ENCODE data around the gene FOSL2. TPM values are rescaled to one million over a fixed set of nuclear protein-coding genes. Genes with fewer than 3 reads are reported as not detected.

The FOSL2 gene
- total and polyA plus RNA-seq, 2 donors (not counting 1 experiment from before 2014, with no cell fraction given): 2.5 to 37.7 TPM

DNA sequence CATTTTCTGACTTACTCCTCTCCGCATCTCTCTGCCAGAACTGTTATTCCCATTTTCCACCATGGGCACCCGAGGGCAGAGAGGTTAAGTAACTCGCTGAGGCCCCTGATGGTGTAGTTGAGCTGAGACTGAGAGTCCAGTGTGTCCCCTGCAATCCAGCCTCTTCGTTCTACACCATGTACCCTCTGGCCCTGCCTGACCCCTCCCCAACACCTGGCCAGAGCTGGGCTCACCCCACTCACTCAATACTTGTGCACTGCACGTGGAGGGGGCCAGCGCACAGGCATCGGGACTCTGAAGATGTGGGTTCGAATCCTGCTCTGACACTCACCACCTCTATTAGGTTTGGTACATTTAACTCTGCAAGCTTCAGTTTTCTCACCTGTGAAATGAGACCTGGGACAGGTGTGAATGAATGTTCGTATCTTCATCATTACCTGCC is 24.3 kb upstream of the FOSL2 start:
- H3K9me3 ChIP-seq (ENCODE audit: control extremely low read depth in 1 of 3, control insufficient read depth in 2 of 3, insufficient read depth in 1 of 3, low read length in 2 of 3): no peaks in the 10 kb centered on the region
- Mint-ChIP-seq H3K9me3 (ENCODE audit: insufficient read depth) (no peaks in the 10 kb centered on the region), H3K27me3 (peaks cover 18% of the 10 kb centered on the region), H3K4me1 (peaks cover 9% of the 10 kb centered on the region), H3K27ac (no peak overlapping the region), H3K4me3 (no peak overlapping the region)
- peaks cover 4 to 9% of the 10 kb centered on the region in 2 donors for H3K4me1 ChIP-seq (ENCODE audit: control insufficient read depth in 2 of 2, insufficient read depth in 2 of 2, low read length in 2 of 2)
- CTCF ChIA-PET: no interaction called here
- no peak overlapping the region for H3K4me2 ChIP-seq (replicated peaks; ENCODE audit: low read depth, low read length, poor library complexity, severe bottlenecking)
- no peak overlapping the region for H3K9ac ChIP-seq (ENCODE audit: low read length)
- POLR2A ChIA-PET: interaction anchor here (0.7 kb wide), 1 partner anchor 9 kb away, joined by 3 read pairs; no protein-coding TSS in a partner anchor
- no peaks in the 10 kb centered on the region for H4K20me1 ChIP-seq (ENCODE audit: control insufficient read depth, insufficient read depth, low read length, poor library complexity, severe bottlenecking)
- no peak overlapping the region for H3K4me3 ChIP-seq (ENCODE audit: control extremely low read depth in 1 of 5, extremely low read depth in 1 of 5, insufficient read depth in 1 of 5, low read depth in 2 of 5, low read length in 4 of 5)
- no peaks in the 10 kb centered on the region for H3K27me3 ChIP-seq (replicated peaks in 1 of 4; ENCODE audit: control extremely low read depth in 1 of 4, control insufficient read depth in 3 of 4, insufficient read depth in 4 of 4, low read length in 3 of 4)
- H2AFZ ChIP-seq (ENCODE audit: insufficient read depth, low read depth, low read length, poor library complexity, severe bottlenecking): no peak overlapping the region
- H3K36me3 ChIP-seq (replicated peaks in 1 of 2; ENCODE audit: control extremely low read depth in 1 of 2, control insufficient read depth in 1 of 2, extremely low read depth in 1 of 2, insufficient read depth in 2 of 2, low read length in 1 of 2): no peaks in the 10 kb centered on the region
- no peak overlapping the region for H3K27ac ChIP-seq (ENCODE audit: low read length in 2 of 2)
- ATAC-seq (ENCODE audit: low read depth) (no peak), DNase-seq (no peak)
- 93% methylated on average over 6 of the region's 9 CpGs for WGBS (ENCODE audit: insufficient coverage)
- TF ChIP-seq, protein P1, sequence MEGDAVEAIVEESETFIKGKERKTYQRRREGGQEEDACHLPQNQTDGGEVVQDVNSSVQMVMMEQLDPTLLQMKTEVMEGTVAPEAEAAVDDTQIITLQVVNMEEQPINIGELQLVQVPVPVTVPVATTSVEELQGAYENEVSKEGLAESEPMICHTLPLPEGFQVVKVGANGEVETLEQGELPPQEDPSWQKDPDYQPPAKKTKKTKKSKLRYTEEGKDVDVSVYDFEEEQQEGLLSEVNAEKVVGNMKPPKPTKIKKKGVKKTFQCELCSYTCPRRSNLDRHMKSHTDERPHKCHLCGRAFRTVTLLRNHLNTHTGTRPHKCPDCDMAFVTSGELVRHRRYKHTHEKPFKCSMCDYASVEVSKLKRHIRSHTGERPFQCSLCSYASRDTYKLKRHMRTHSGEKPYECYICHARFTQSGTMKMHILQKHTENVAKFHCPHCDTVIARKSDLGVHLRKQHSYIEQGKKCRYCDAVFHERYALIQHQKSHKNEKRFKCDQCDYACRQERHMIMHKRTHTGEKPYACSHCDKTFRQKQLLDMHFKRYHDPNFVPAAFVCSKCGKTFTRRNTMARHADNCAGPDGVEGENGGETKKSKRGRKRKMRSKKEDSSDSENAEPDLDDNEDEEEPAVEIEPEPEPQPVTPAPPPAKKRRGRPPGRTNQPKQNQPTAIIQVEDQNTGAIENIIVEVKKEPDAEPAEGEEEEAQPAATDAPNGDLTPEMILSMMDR (IDR thresholded peaks at IDR 0.05): no peak
- no peak for TF ChIP-seq EZH2 (IDR thresholded peaks at IDR 0.05; ENCODE audit: borderline replicate concordance, insufficient read depth, low read depth, low read length, poor library complexity, severe bottlenecking)
- intact Hi-C loops (cut with micrococcal nuclease): no loop called here
- H3K79me2 ChIP-seq (ENCODE audit: control insufficient read depth, insufficient read depth, low read length): no peaks in the 10 kb centered on the region

GRCh38 chr2:28369358-28369757 is 23.3 kb upstream of the FOSL2 start:
- Histone ChIP-seq H3K27ac (ENCODE audit: low read length in 2 of 2) (no peak overlapping the region), H4K20me1 (ENCODE audit: control insufficient read depth, insufficient read depth, low read length, poor library complexity, severe bottlenecking) (no peaks in the 10 kb centered on the region), H3K4me3 (ENCODE audit: control extremely low read depth in 1 of 5, extremely low read depth in 1 of 5, insufficient read depth in 1 of 5, low read depth in 2 of 5, low read length in 4 of 5) (no peak overlapping the region), H3K4me1 (ENCODE audit: control insufficient read depth in 2 of 2, insufficient read depth in 2 of 2, low read length in 2 of 2) (peaks cover 4 to 9% of the 10 kb centered on the region in 2 donors), H3K4me2 (replicated peaks; ENCODE audit: low read depth, low read length, poor library complexity, severe bottlenecking) (no peak overlapping the region), H3K79me2 (ENCODE audit: control insufficient read depth, insufficient read depth, low read length) (no peaks in the 10 kb centered on the region), H3K9me3 (ENCODE audit: control extremely low read depth in 1 of 3, control insufficient read depth in 2 of 3, insufficient read depth in 1 of 3, low read length in 2 of 3) (no peaks in the 10 kb centered on the region), H3K36me3 (replicated peaks in 1 of 2; ENCODE audit: control extremely low read depth in 1 of 2, control insufficient read depth in 1 of 2, extremely low read depth in 1 of 2, insufficient read depth in 2 of 2, low read length in 1 of 2) (no peaks in the 10 kb centered on the region), H3K27me3 (replicated peaks in 1 of 4; ENCODE audit: control extremely low read depth in 1 of 4, control insufficient read depth in 3 of 4, insufficient read depth in 4 of 4, low read length in 3 of 4) (no peaks in the 10 kb centered on the region), H3K9ac (ENCODE audit: low read length) (no peak overlapping the region), H2AFZ (ENCODE audit: insufficient read depth, low read depth, low read length, poor library complexity, severe bottlenecking) (no peak overlapping the region)
- Mint-ChIP-seq H3K27me3 (peaks cover 22% of the 10 kb centered on the region), H3K9me3 (ENCODE audit: insufficient read depth) (no peaks in the 10 kb centered on the region), H3K4me3 (no peak overlapping the region), H3K27ac (no peak overlapping the region), H3K4me1 (peaks cover 9% of the 10 kb centered on the region)
- CTCF ChIA-PET: interaction anchor here (1.2 kb wide), 1 partner anchor 27 kb away, joined by 3 read pairs; no protein-coding TSS in a partner anchor
- WGBS (ENCODE audit: insufficient coverage): 71% methylated on average over 4 of the region's 5 CpGs
- no peak for TF ChIP-seq EZH2 (IDR thresholded peaks at IDR 0.05; ENCODE audit: borderline replicate concordance, insufficient read depth, low read depth, low read length, poor library complexity, severe bottlenecking)
- TF ChIP-seq, protein P1 (IDR thresholded peaks at IDR 0.05): no peak
- DNase-seq: no peak
- POLR2A ChIA-PET: no interaction called here
- no peak for ATAC-seq (ENCODE audit: low read depth)
- intact Hi-C loops (cut with micrococcal nuclease): no loop called here
